GOT3 (cell line): ENCODE results near the gene PSAP.

ENCODE experiments used
- DNase-seq: peaks from one replicate; lab custom pipeline; 2025; ENCODE audit warnings: mixed read lengths; lab: John Stamatoyannopoulos, UW

Gene PSAP

DNA sequence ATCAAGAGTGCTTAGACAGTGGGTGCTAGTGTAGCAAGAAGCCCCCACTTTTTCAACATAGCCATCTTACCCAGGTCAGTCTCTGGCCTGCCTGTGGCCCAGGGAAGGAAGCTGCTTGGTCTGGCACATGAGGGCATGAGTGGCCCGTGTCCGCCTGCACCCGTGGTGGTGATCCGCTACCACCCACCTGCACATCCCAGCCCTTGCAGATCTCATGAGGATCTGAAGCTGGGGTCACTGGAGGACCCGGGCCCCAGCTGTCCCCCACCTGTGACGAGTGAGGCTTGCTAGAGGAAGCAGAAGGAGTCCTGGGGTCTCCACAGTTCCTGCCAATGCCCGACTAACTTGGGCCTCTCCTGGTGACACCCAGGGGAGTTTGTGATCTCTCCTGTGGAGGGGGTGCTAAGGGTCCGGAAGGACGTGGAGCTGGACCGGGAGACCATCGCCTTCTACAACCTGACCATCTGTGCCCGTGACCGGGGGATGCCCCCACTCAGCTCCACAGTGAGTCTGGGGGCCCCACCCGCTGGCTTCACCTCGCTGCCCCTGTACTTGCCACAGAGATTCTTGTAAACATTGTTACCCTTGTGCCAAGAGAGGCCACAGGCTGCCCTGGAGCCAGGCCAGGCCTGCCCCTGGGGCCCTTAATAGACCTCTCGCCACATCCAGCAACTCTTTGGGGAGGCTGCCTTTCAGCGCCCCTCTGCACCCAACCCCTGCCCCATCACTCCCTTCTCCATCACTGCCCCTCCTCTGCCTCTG, 67.0 kb downstream of the PSAP start:
- DNase-seq: no peak

DNA sequence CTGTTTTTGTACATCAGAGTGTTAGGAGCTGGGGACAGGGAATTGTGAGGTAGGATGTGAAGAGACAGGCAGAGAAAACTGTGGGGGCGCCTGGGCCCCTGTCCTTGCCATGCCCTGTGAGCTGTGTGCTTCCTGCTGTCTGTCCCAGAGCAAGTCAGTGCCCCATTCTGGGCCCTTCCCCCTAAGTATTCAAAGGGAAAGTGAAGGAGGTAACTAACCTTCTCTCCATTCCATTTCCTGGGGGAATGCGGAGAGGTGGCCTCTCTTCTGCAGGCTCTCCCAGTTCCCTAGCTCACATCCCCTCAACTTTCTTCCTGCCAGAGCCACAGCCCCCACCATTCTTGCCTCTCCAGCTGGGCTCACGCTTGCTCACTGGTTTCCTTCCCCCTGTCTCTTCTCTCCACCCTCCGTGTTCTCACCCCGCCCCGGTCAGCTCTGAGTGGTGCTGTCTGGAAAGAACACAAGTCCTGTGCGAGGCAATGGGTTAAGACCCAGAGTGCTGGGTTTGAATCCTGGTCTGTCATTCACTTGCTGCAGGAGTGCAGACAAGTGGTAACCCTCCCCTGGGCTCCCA, 68.0 kb downstream of the PSAP start:
- no peak for DNase-seq

DNA sequence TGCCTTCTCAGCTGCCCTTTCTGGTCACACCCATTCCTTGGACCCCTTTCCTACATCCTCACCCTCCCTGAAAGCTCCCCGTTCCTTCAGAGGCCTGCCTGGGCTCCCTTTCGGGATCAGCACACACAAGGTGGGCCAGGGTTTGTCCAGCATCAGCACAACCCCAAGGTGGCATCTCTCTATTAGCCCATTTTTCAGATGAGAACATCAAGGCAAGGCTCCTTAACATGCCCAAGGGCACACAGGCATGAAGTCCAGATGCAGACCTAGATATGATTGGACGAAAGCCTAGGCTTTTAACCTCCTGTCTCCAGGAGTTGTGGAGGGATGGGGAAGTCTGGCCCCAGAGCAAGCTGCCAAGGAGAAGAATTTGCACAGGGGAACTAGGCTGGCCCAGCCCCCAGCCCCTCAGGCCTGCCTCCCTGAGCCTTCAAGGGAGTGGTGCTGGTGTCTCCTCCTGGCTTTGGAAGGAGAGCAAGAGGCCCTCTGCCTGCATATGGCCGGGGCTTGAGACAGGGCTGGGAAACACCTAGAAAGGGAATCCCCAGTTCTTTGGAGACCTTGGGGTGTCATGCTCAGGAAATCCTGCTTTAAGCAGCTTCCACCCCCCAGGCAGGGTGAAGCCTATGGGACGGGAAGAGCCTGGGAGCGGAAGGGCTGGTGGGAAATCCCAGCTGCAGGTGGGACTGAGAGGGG, 68.7 kb downstream of the PSAP start:
- no peak for DNase-seq

DNA sequence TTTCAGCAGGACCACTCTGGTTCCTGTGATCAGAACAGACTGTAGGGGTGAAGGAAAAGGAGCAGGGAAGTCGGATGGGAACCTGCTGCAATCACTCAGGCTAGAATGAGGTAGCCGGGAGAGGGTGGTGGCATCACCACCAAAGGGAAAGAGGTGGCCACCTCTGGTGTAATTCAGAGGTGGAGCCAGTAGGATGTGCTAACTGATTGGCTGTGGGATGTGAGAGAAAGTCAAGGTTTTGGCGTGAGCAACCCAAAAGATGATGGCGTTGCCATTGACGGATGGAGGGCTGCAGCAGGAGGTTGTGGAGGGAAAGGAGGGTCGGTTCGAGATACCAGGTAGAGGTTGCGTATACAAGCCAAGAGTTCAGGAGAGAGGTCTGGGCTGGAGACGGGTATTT, 70.3 kb downstream of the PSAP start:
- no peak for DNase-seq

DNA sequence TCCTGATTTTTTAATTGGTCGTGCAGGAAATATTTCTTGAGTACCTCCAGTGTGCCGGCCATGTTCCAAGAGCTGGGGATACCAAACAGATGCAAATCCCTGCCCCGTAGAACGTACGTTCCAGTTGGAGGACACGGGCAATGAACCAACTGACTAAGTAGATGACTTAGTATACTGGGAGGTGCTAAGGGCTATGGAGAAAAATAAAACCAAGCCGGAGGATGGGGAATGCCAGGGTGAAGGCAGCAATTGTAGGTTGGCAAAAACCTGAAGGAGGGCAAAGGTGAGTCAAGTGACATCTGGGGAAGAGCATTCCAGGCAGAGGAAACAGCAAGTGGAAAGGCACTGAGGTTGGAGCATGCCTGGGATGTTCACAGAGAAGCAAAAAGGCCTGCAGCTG, 70.9 kb downstream of the PSAP start:
- DNase-seq: no peak

DNA sequence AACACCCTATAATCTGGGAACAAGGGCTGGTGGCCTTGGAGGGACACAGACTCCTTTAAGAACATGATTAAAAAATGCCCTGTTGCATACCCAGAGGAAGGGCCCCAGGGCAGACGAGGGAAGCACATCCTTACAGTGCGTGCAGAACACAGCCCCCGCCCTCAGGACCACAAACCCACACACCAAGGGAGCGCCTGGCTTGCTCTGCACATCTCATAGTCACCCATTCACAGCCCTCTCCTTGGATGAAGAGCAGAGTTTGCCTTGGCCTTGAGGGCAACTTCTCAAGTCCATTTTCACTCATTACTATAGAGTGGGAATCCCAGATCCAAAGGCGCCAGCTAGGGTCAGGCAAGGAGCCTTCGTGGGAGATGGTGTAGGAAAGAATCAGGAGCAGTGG, 71.4 kb downstream of the PSAP start:
- no peak for DNase-seq

DNA sequence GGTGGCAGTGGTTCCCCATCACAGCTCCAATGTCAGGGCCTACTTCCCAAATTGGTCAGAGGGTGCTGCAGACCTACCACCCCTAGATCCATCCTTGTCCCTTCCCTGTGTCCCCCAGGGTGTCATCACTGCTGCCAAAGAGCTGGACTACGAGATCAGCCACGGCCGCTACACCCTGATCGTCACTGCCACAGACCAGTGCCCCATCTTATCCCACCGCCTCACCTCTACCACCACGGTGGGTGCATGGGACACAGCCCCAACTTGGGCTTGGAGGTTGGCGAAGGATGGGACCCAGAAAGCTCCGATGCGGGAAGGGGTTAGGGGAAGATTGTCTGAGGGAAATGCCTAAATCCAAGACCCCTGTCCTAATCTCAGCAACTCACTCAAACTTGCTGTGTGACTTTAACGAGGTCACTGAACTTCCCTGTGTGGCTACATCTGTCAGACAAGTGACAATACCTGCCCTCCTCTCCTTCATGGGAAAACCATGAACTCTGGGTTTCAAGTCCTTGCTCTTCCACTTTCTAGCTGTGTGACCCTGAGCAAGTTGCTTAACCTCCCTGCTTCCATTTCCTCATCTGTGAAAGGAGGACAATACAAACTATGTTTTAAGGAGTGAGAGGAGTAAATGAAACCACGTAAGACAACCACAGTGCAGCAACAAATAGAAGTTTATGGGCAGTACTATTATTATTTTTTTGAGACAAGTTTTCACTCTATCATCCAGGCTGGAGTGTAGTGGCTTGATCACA, 72.8 kb downstream of the PSAP start:
- no peak for DNase-seq

DNA sequence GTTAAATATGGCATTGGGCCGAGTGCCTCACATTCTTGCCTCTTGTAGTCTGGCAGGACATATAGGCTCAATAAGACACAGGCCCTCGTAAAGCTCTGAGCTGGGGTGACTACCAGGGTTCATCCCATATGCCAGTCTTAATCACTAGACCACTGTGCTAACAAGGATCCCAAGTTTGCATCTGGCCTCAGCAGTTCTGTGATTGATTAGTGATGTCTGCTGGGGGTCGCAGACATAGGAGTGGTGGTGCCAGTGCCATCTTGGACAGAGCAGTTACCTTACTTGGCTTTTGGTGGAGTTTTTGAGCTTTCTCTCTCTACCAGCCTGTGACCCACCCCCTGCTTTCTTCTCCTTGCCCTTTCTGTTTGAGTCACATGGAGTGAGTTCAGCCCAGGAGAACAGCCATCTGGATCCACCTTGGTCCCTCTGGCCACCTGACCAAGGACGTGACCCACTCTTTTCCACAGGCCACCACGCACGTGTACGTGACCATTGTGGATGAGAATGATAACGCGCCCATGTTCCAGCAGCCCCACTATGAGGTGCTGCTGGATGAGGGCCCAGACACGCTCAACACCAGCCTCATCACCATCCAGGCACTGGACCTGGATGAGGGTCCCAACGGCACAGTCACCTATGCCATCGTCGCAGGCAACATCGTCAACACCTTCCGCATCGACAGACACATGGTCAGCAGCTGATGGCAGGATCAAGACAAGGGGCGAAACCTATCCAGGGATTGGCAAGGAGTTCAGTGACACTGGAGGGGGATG, 73.7 kb downstream of the PSAP start:
- DNase-seq: no peak

DNA sequence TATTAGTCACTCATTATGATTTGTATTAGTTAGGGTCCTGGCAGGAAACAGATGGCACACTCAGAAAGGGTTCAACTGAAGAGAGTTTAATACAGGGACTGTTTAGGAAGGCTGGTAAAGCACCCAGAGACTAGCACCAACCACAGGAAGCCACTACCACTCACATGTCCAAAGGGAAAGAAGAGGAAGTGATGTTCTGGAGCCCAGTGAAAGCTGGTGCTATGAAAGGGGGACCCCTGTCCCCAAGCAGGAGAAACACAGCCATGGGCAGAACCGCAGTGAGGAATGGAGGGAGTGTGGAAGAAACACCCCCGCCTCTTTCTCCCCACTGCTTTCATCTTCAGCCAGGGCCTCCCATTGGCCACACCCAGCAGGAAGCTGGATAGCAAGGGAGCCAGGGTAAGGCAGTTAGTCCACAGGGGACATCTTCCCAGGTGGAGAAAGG, 74.5 kb downstream of the PSAP start:
- DNase-seq: no peak

DNA sequence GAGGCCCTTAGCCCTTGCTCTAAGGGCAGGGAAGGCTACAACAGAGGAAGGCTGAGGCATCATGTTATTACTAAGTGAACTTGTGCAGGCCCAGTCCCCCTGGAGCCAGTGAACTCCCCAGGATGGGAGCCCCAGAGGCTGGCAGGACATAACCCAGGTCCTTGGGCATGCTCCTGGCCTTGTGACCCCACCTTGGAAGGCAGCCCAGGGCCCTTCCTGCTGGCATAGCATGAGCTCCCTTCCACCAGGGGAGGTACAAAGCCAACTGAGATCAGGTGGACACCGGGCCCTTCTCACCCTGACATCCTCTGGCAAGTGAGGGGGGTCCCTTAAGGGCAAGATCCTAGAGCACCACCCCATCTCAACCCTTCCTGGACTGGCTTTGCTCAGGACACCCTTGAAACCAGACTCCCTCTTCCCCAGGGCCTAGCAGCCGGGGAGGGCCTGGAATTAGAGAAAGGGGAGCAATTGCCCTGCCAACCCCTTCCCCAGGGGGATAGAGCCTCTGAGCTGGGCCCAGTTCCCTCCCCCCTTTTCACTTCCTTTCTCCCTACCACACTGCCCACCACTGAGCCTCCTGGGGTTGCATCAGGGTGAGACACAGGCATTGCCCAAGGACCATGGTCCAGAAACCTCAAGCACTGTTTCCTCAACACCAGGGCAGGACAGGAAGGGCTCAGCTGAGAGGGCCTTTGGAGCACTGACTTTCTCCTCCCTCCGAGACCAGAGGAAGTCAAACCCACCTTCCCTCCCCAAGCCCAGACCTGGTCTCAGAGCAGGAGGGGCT, 75.9 kb downstream of the PSAP start:
- DNase-seq: no peak

DNA sequence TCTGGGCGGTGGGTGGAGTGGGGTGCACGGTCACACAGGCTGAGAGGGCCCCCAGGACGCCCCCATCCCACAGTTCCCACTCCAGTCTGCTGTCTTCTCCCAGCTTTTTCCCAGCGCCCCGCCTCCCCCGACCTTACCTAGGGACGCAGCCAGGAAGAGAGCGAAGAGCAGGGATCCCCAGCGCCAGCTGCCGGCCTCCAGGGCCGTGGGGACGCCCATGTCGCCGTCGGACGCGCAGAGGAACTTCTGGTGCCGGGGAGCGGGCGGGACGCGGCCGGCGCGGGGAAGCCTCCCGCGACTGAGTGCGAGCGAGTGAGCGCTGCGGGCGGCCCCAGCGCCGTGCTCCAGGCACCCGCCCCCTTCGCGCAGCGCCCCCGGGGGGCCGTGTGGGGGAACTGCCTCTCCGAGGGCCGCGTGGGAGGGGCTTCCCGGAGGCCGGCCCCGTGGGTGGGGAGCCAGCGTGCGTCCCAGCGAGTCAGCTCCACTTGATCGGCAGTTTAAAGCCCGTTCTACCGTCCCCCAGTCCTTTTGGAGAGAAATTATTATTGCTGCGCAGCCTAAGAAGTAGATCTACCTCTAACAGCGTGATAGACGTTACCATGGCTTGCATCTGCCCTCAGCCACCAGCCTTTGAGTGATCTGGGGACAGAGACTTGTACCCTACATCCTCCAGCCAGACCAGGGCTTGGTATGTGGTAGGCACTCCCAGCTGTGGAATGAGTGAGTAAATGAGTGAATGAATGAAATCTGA, 77.7 kb downstream of the PSAP start, which contains the start of gene VSIR:
VSIR (minus strand) TSS at position 300 of the 751 bp plus-strand sequence; CDS start at position 219, 81 bp downstream.
- DNase-seq: peak; percentile 58

DNA sequence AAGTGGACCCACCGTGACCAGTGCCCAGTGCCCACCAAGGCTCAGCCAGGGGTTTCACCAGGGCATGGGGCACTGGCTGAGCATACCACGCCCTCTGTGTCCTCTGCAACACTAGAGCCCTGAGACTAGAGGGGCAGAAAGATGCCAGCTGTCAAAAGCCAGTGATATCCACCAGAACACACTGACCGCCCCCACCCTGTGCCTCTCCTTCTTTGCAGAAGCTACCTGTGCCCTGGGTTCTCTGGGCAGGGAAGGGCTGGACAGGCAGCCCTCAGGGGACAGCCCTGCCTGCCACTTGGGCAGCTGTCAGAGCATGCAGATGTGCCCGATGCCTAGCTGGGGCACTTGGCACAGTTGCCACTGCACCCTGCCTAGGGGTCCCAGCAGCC, 78.2 kb downstream of the PSAP start:
- no peak for DNase-seq

DNA sequence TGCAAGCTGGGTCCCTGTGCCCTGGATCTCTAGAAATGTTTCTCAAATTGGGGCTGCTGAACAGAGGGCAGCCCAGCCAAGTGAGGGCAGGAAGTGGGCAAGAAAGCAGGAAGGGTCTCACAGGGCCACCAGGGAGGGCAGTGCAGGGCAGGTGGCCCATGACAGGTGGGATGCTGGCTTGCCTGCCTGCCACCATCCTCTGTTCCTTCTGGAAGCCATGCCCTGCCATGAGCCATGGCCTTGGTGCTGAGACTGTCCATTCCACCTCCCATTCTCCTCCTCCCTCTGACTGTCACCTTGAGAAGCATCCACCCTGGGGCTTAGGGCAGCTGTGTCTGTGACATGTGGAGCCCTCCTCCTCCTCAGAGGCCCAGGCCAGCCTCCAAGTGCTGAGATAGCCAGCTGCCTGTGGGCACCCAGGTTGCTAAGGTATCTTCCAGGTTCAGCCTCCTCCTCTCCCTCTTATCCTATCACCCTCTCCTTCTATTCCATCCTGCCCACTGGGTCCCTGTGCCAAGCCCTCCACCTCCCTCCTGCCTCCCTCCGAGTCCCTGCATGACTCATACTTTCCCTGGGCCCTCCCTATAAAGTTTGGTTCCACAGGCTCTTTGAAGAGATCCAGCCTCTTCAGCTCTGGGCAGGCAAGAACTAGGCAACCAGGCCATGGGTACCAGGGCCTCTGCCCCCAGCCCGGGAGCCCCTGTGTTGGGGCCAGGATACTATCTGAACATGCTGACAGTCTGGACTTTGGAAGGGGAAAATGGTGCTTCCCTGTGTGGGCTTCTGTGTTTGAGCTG, 79.0 kb downstream of the PSAP start:
- no peak for DNase-seq

DNA sequence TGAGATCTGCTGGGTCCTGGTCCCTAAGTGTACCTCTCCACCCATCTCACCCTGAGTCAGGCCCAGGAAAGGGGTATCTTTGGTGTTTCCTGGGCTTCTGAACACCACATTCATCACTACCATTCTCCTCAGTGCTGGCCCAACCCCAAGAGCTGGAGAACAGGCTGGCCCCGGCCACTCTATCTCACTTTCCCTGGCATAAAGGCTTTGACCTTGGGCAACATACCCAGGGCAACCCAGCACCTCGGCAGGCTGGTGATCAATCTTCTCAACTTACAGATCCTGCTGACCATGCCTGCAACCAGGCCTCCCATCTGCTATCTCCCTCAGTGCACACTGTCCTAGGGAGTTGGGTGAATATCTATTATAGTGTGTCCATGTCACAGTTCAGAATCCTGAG, 79.8 kb downstream of the PSAP start:
- no peak for DNase-seq

DNA sequence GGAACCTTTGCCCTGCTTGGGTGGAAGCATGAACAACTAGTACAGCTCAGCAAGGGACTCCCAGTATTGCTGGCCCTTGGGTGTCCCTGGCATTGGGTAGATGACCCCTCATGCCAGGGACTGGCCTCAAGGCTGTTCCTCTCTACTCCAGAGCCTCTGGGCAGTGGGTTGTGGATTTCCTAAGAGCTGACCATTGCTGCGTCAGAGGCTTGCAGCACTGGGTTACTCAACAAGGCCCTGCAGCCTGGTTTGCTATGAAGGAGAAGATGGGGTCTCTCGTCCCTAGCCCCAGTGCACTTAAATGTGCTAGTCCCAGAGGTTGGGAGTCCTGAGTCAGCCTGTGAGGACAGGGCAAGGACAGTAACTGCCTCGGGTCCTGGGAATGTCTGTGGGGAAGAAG, 80.3 kb downstream of the PSAP start:
- DNase-seq: no peak

DNA sequence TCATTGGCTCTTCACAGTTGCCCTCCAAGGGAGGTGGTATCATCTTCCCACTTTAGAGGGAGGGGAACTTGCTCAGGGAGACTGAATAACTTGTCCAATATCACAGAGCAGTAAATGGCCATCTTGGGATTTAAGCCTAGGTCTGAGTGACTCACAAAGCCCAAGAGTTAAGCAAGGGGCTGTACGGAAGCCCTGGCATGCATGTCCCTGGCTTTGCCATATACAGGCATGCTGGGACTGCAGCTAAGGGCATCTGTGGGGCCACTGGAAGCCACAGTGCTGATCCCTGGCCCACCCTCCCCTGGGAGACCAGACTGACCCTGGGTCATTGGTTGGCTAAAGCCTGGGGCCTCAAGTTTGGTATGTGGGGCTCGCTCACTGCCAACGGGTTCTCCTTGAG, 80.8 kb downstream of the PSAP start:
- DNase-seq: no peak

DNA sequence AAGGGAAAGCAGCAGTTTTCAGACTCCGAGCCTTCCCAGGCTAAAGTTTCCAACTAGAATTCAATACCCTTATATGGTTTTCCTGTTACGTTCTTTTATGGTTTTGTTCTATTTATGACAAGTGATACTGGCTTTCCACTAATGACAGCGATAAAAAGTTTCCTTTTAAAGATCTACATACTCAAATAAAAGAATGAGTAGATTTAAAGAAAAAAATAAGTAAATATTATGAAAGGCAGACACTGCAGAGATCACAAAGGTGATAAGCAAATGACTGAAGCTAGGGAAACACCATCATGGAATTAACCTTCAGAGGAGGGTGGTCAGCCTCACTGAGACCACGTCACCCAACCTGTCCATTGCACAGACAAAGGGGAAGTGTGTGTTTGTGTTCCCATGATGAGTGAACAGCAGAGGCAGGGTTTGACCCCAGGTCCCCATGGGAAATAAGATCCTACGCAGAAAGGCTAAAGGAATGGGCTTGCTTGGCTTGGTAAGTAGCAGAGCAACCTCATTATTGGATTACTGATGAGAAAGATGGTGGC, 81.7 kb downstream of the PSAP start:
- no peak for DNase-seq

DNA sequence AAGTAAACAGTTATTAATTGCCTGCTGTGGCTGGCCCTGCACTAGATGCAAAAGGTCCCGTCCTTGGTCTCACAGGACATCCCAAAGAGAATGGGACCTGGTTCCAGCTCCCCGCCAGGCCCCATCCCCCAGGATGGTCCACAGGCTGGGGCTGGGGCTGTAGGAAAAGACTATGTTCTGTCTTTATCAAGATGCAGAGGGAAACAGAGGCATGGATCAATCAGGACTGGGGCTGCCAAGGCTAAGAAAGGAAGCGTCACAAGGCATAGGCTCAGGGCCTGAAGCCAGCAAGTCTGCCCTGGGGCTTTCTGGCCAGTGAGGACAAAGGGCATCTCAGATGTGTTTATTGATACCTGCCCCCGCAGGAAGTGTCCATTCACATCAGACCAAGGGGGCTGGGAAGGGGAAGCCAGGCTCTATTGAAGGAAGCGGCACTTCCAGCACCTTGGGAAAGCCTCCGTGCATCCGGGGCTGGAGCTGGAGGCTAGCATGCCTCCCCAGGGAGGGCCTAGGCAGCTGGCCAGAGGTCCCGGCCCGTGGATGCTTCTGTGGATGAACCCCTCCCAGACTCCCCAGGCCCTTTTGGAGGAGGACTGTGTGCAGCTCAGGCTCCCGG, 83.5 kb downstream of the PSAP start:
- no peak for DNase-seq
